Epidermal melanocyte (primary cell): Measurements from ENCODE around the gene JTB.
"Not testable (repeated sequence)": the region's sequence is repeated elsewhere in the genome, so short reads cannot be mapped to it uniquely, and the experiment has no call there.

Source experiments
- DNase-seq: peaks from one replicate; pipeline ENCODE4 v3.0.0; 2011; ENCODE audit warnings: low spot score; ENCODE audit not compliant: insufficient read length

The JTB gene

DNA sequence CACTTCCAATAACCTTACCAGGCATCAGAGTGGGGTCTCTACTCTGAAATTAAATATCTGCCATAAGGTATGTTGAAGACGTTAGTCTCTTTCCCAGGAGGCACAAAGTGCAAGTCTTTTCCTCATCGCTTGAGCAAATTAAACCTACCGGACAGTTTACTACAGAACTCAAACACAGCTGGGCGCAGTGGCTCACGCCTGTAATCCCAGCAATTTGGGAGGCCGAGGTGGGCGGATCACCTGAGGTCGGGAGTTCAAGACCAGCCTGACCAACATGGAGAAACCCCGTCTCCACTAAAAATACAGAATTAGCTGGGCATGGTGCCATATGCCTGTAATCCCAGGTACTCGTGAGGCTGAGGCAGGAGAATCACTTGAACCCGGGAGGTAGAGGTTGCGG is 1.6 kb upstream of the JTB start:
- DNase-seq = not testable (repeated sequence)

DNA sequence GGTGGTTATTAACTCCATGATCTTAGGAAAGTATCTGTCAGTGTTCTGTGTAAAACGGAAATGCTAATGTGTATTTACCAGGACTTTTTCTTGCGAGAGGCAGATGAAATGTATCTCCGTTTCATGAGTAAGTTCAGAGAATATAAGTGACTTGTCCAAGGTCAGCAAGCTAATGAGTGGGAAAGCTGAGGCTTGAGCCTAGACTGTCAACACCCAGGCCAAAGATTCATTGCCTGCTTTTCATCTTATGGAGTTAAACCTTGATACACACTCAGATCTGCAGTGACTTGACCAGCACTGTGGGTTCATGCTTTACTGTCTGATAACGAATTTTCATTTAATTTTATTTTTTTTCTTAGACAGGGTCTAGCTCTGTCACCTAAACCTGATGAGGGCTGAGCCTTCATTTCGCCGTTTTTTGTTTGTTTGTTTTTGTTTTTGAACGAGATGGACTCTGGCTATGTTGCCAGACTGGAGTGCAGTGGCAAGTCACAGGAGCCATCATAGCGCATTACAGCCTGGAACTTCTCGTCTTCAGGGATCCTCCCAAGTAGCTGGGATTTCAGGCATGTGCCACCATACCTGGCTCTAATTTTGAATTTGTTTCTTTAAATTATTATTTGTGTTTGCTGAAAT is 918 bp upstream of the JTB start:
- no peak for DNase-seq

DNA sequence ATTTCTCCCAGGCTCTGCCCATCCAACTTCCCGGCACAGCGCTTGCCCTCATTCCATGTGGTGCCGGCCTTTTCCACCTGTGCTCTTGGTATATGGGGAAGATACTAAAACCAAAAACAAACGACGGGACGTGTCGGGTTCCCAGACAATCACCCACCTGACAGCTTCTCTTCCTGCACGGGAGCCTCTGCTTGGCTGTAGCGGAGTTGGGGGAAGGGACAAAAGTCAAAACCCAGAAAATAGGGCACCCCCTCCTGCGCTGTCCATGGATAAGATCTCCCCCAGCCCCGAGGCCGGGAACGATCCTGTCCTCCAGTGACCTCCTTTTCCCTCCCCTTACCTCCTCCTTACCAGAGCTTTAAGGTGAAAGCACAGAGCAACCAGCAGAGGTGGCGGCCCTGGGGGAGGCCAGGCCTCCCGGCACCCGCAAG is 640 bp downstream of the JTB start:
- no peak for DNase-seq

DNA sequence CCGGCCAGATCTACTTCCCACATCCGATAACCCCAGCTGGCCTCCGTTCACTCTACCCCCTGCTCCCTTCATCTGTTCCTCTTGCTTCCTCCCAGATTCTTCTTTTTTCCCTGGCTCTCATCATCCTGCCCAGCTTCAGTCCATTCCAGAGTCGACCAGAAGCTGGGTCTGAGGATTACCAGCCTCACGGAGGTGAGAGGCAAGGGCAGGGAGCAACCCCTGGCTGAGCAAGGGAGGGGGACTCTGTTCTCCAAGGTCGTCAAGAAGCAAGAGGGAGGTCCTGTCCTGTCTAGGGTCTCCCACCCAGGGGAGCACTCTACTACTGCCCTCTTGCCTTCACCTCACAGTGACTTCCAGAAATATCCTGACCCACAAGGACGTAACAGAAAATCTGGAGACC is 3.9 kb downstream of the JTB start:
- no peak for DNase-seq

DNA sequence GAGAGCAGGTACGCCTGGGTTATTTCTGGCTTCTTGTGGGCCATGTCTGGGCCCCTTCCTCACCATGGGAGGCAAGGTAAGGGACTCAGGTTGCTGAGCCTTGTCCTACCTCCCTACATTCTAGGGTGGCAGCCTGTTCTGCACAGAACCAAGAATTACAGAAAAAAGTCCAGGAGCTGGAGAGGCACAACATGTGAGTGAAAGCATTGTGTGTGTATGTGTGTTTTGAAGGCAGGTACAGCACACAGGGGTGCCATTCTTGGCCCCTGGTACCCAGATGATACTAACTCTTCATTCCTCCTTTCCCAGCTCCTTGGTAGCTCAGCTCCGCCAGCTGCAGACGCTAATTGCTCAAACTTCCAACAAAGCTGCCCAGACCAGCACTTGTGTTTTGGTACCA is 4.4 kb downstream of the JTB start:
- no peak for DNase-seq

DNA sequence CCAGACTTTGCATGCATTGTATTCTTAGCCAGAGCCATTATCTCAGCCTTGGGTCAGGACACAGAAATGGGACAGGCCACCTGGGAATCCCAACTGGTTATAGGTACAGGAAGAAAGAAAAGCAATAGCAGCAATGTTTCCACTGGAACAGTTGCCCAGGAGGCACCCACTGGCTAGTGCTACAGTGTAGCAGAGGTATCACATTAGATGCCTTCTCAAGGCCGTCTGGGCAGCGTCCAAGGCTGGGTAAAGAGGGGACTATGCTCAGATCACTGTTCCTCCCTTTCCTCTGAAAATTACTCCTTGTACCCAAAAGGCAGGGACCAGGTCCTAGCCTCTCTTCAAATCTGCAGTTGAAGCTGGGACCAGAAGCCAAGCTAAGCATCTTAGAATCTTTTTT is 7.1 kb downstream of the JTB start:
- no peak for DNase-seq

DNA sequence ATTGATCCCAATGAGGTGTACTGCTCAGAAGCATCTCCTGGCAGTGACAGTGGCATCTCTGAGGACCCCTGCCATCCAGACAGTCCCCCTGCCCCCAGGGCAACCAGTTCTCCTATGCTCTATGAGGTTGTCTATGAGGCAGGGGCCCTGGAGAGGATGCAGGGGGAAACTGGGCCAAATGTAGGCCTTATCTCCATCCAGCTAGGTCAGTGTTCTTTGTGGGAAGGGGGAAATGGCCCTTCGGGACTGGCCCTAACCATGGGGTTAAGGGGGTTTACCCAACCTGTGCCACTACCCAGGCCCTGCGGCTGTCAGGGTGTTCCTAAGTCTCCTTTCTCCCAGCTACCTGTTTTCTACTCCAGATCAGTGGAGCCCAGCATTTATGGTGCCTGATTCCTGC is 8.5 kb downstream of the JTB start:
- DNase-seq = no peak

DNA sequence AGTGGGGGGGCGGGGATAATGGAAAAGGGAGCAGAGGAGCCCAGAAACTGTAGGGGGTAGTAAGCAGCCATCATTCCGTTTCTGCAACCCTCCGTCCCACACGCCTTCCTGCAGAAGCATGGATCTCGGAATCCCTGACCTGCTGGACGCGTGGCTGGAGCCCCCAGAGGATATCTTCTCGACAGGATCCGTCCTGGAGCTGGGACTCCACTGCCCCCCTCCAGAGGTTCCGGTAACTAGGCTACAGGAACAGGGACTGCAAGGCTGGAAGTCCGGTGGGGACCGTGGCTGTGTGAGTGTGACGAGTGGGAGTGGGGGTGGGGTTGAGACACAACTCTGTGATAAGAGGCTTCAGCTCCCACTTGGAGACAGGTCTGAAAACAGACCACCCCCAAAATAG is 9.1 kb downstream of the JTB start:
- no peak for DNase-seq

DNA sequence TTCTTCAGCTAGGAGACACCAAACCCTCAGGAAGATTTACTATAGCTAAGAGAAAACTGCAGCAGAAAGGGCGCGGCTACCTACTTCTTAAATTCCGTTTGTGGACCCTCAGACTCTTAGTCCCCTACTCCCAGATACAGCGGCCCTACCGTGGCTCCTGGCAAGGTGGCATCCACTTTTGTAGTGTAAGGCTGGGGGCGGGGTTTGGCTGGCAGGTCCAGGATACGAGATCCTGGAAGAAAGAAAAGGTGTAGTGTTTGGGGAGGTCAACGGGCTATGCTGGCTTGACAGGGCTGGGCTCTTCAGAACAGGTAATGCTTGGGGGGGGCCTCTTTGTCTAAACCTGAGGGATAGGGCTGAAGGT is 9.5 kb downstream of the JTB start:
- no peak for DNase-seq

DNA sequence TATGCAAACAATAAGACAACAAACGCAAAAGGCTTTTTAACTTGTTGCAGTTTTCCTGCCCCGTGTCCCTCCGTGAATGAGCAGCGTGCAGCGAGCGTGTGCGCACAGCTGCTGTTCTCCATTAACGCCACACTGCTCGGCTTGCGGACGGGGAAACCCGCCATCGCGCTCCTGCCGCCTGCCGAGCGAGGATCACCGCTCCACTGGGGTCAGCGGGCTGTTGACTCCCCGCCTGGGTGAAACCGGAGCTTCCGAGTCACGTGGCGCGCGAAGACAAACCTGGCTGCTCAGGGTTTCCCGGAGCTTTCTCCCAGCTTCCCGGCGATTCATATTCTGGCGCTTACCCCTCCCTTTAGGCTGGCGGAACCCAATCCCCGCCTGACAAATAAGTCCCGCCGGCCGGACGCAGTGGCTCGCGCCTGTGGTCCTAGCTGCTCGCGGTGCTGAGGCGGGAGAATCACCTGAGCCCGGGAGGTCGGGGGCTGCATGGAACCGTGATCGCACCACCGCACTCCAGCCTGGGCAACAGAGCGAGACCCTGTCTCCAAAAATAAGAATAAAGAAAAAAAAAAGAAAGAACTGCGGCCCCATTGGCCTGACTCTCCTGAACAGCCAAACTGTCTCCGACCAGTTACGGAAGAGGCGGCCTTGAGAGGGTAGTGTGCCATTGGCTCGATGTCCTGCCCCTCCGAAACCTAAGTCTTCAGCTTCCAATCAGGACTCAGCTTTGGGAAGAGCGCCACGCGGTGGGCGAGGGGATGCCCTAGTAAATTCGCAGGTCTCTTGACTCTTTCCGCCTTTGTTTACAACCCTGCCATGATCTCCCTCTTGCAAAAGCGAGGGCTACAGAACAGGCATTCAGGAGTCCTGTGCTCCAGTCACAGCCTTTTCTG is 10.1 kb downstream of the JTB start, which contains the start of gene CREB3L4:
CREB3L4 (plus strand) TSS at position 796 of the 893 bp plus-strand sequence. CDS start 624 bp downstream, outside the sequence.
- DNase-seq = peak; percentile 74

DNA sequence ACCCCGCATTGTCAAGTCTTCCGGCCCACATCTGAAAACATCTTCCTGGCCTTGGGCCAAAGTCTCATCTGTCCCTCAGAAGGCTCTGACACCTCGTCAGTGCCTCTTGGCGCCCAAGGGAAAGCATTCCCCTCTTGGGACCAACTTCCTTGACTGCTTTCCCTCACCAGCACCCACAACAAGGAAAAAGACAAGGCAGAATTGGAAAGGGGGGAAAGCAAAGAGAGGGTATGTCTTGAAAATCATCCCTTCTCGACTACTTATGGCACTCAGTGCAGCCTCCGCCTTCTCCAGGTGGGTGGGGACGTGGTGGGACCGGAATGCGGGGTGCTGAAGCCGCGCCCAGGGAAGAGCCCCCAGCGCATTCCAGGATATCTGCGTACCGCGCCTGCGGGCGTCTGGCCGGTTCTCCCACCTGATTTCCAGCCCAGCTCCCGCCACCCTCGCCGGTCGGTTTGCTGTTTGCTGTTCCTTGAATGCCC is 13.6 kb downstream of the JTB start:
- no peak for DNase-seq

DNA sequence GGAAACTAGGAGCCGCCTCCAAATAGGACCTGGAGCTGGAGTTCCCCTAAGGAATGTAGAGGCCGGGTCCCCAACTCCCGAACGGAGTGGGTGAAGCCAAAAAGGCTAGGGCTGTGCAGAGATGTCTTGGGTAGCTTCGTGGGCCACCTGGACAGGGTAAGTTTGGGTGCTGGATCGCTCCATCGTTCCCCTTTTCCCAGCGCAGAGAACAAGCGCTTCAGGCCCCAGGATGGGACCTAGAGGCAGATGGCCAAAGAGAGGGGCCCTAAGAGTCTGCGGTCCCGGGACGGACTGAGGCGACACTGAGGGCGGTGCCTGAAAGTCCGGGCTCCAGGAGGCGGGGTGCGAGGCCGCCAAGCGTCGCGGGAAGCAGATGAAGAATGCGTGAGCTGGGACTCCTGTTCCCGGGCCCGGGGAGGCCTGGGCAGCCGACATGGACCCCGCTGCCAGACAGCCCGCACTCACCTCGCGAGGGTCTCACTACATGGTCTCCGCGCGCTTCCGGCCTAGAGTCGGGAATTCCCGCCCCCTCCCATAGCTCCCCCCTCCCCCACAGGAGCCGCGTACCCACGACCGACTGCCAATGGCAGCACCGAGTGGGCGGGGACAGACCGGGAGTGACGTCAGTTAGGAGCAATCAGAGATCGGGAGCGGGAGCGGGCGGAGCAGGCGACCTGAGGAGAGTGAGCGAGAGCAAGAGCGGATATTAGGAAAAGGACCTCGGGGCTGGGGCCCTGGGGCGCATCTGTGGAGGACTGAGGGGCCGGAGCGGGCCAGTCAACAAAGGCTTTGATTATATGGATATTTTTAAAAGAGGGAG is 14.2 kb downstream of the JTB start, which contains the start of gene SLC39A1:
SLC39A1 (minus strand) TSS at position 508 of the 820 bp plus-strand sequence. CDS start 822 bp downstream, outside the sequence.
- peak; percentile 88 for DNase-seq

DNA sequence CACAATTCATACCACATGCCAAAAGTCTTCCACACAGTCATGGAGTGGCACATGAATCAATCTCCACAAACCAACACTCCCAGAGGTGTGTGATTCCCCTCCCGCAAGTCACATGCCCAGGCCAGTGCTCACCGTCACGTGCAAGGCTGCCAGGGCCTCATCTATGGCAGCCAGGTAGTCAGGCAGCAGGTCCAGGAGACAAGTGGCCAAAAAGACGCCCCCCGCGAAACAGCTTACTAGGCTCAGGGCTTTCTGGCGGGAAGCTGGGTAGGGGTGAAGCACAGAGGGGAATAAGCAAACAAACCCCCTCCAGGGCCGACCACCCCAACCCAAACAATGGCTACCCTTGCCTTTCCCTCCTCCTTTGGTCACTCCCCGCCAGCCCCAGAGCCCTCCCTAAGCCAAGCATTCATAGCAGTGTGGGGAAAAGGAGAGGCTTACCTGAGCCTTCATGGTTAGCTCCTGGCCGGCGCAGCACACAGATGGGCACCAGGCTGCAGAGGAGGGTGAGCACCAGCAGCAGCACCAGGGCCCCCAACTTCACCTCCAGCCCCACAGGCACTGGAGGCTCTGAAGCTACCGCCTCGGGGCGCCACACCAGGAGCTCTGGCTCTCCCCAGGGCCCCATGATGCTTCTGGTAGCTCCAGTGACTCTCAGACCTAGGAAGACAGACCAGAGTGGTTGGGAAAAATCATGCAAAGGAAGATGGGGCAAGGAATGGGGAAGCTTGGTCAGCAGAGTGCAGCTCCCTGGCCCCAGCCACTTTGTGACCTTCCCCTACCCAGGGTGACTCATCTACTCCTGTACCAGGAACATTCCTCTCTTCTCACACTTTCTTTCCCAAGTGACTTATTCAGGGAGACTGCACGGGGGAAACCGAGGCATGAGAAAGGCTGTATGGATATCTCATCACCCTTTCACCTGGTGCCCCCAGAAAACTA is 15.1 kb downstream of the JTB start:
- no peak for DNase-seq

DNA sequence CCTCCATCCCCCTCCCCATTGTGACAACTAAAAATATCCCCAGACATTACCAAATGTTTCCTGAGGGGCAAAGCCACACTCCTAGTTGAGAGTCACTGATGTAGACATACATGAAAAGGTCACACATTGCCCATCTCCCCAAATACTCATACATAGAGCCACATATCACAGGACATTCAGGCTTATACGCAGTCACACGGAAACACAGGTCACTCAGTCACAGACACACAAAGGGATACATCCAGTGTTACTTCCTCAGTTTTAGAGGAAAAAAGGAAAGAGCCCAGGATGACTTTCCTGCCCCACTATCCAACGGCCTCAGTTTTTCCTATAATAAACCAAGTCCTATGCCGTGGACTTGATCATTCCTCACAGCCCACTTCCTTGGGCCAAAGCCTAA is 16.1 kb downstream of the JTB start:
- no peak for DNase-seq

DNA sequence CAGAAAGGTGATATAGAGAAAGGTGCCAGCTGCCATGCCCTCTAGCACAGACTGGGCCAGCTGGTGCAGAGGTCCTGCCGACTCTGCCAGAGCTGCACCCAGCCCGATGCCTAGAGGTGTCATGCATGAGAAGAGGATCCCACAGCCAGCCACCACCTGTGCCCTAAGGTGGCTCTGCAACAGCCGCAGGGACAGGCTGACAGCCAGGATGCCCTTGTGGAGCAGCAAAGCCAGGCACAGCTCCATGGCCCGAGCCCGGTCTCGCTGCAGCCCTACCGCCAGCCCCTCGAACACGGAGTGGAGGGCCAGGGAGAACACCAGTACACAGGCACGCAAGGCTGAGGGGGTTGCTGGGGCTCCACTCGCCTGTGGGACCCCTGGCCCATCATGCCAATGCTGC is 17.3 kb downstream of the JTB start:
- no peak for DNase-seq

DNA sequence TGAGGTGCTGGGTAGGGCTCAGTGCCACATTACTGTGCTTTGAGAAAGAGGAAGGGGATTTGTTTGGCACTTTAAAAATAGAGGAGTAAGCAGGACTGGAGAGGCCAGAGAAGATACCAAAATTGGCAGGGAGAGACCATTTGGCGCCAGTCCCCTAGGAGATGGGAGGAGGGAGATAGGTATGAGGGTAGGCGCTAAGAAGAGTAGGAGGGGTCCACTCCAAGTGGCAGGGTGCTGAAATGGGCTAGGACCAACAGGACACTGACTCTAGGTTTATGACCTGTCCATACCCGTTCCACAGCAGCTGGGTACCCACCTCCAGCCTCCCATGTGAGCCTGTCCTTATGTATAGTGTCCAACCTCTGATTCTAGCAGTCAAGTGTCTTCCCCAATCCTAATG is 18.0 kb downstream of the JTB start:
- no peak for DNase-seq

DNA sequence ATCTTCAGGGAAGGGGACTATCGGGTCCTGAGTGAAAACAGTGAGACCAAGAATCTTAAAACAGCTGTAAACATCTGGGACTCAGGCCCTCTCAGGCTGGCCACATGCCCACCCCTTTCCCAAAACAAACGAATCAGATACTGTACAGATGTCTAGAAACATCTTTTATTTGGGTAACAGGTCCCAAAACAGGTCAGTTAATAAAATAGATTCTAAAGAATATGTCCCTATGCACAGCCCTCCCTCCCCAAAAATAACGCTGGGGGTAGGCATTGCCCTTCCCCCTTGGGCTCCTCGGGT is 18.6 kb downstream of the JTB start:
- no peak for DNase-seq

DNA sequence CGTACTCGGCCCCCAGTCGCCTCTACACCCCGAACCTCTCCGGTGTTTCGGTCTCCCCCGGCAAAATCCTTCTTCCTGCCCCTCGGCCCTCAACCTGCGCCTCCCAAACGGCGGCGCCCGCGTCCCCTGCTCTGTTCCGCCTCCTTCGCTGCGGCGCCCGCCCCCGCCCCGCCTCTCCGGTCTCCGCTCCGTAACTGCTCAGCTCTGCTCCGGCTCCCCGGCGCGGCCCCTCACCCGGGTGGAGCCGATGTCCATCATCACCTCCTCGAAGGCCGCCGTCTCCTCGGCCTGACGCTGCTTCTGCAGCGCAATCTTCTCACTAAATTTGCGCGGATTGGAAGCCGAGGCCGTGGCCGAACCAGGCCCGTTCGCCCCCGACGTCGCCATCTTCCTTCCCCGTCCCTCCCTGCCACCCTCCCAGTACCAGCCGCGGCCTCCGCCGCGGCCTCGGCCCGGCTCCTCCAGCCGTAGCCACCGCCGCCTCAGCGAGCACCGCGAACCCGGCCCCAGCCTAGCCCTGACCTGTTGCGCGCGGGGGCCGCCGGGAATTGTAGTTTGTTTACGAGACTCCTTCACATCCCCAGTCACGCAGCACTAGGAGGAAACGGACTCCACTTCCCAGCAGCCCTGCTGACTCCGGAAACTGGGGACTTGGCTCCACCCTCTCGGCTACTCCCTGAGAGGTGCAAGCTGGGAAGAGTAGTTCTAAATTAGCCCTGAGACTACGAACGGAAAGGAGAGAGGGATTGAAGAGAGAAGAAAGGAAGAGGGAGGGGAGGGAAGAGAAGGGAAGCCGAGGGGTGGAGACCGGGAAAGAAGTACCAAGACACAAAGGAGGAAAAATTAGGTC is 19.1 kb downstream of the JTB start, which contains the start of gene CRTC2:
CRTC2 (minus strand) TSS at position 502 of the 850 bp plus-strand sequence; CDS start at position 387, 115 bp downstream.
- peak; percentile 99 for DNase-seq

DNA sequence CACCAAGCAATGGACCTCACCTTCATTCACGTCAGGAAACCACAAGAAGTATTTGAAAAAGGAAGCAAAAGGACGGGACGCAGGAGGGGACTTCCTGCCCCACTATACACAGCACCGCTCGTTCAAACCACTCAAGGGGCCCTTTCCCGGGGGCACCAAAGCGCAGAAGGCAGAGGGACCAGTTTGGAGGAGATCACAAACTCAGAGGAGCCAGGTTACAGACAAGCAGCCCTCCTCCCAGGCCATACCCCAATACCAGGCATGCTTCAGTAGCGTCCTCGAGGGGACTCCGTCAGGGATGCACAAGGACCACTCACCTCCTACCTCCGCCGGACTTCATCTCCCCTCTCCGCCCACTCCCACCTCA is 19.7 kb downstream of the JTB start:
- no peak for DNase-seq
